Cardiac ventricle fibroblast (primary cell): ENCODE data around the gene LHX2. TPM values are rescaled to one million over a fixed set of nuclear protein-coding genes. Genes with fewer than 3 reads are reported as not detected.

Experiments
- total RNA-seq: library from RNA; depleted of rRNA; stranded (reverse); fragments of >200 nt; gene quantifications from 2 replicates; pipeline ENCODE4 v1.2.3, GENCODE V29; 2015

Gene LHX2, protein sequence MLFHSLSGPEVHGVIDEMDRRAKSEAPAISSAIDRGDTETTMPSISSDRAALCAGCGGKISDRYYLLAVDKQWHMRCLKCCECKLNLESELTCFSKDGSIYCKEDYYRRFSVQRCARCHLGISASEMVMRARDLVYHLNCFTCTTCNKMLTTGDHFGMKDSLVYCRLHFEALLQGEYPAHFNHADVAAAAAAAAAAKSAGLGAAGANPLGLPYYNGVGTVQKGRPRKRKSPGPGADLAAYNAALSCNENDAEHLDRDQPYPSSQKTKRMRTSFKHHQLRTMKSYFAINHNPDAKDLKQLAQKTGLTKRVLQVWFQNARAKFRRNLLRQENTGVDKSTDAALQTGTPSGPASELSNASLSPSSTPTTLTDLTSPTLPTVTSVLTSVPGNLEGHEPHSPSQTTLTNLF
- total RNA-seq: 0.29 and 0.56 TPM in 2 replicates

DNA sequence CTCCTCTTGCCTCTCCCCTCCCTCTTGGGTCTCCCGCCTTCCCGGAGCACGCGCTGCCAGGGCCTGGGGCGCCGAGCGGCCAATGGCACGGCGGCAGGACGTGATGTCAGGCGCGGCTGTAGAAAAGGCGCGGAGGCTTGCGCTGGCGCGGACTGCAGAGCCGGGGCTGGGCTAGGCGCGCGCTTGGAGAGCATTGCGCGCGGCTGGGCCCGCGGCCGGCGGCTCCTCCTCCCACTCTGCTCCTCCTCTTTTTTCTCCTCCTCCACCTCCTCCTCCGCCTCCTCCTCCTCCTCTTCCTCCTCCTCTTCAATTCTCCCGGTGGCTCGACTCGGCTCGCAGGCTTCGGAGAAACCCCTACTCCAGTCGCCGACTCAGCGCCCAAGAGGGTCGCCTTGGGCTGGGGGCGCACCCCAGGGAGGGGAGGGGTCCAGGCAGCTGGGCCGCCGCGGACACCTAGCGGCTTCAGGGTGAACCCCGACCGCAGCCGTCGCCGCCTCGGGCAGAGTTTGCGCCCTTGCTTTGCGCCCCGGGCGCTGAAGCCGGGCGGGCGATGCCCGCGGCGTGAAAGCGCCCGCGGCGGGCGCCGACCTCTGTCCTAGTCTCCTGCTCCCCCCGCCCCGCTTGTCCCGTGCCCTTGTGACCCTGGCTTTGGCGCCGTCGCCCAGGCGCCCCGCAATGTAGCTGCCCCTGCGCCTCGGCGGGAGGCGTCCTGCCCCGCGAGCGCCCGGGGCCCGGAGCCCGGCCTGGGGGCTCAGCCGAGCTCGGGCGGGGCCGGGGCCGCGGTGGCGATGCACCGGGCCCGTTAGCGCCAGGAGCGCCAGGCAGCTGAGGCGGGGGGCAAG lies at the start of gene LHX2:
LHX2 (plus strand) TSS at position 309 of the 842 bp plus-strand sequence. CDS start 581 bp downstream, outside the sequence.

Other genes starting within 250 kb of the LHX2 start
- gene DENND1A, start 81.6 kb upstream of the LHX2 start, total RNA-seq: 9.9 and 10.2 TPM in 2 replicates
- 103 and 107 TPM in 2 replicates for gene NEK6, start 246.2 kb downstream of the LHX2 start, total RNA-seq